CD14-positive monocyte (primary cell): ENCODE data around the gene ABHD12. TPM values are rescaled to one million over a fixed set of nuclear protein-coding genes. Genes with fewer than 3 reads are reported as not detected.
A peak's percentile ranks its signal among the peaks of the same experiment; 100 is the strongest.

Experiments used
- DNase-seq, 3 donors: peaks; one replicate each; pipeline ENCODE4 v3.0.0-alpha.2; 2011 to 2022
- H2AFZ ChIP-seq: 2 replicates; pipeline ENCODE4 v1.6.0; 2012; ENCODE audit warnings: mild to moderate bottlenecking, low read depth, low read length, inconsistent platforms; ENCODE audit not compliant: insufficient read depth, poor library complexity, severe bottlenecking
- H3K27ac ChIP-seq, 2 donors: 1 replicate in 1 of 2; 2 replicates in 1 of 2; pipeline ENCODE4 v1.5.1; 2012 to 2013; ENCODE audit warnings: low read length in 2 of 2, control low read depth in 1 of 2, inconsistent platforms in 1 of 2, low read depth in 1 of 2, mild to moderate bottlenecking in 1 of 2
- H3K27me3 ChIP-seq, 2 donors: one replicate each; pipeline versions ENCODE4 v1.6.0 to v1.6.1; 2011 to 2013; ENCODE audit warnings: low read length in 2 of 2; ENCODE audit not compliant: control insufficient read depth in 2 of 2, insufficient read depth in 2 of 2
- H3K36me3 ChIP-seq, 2 donors: replicated peaks in 1 of 2; 1 replicate in 1 of 2; 2 replicates in 1 of 2; pipeline versions ENCODE4 v1.5.1 to v1.6.1; 2012 to 2013; ENCODE audit warnings: low read length in 2 of 2, control low read depth in 1 of 2, inconsistent platforms in 1 of 2, mild to moderate bottlenecking in 1 of 2; ENCODE audit not compliant: insufficient read depth in 2 of 2, control insufficient read depth in 1 of 2
- H3K4me1 ChIP-seq, 2 donors: 1 replicate in 1 of 2; 2 replicates in 1 of 2; pipeline versions ENCODE4 v1.5.1 to v1.6.1; 2012 to 2013; ENCODE audit warnings: low read length in 2 of 2, control low read depth in 1 of 2, inconsistent platforms in 1 of 2, mild to moderate bottlenecking in 1 of 2, moderate library complexity in 1 of 2; ENCODE audit not compliant: insufficient read depth in 2 of 2, control insufficient read depth in 1 of 2
- H3K4me2 ChIP-seq: replicated peaks from 2 replicates; pipeline ENCODE3; 2012; ENCODE audit warnings: low read length, moderate library complexity, mild to moderate bottlenecking; ENCODE audit not compliant: poor library complexity, severe bottlenecking; ENCODE audit errors: extremely low read depth
- H3K4me3 ChIP-seq, 3 experiments: fragments of 200-600 bp in 1 of 3; sonication (generic) in 1 of 3; replicated peaks in 1 of 3; 1 replicate in 2 of 3; 2 replicates in 1 of 3; pipeline ENCODE4 v1.5.1; 2011 to 2013; ENCODE audit warnings: low read length in 3 of 3, mild to moderate bottlenecking in 3 of 3, control low read depth in 2 of 3, low read depth in 2 of 3, inconsistent platforms in 1 of 3, moderate library complexity in 1 of 3
- H3K79me2 ChIP-seq: 2 replicates; pipeline ENCODE4 v1.6.0; 2012; ENCODE audit warnings: mild to moderate bottlenecking, control low read depth, inconsistent platforms, low read length, moderate library complexity; ENCODE audit not compliant: insufficient read depth
- H3K9ac ChIP-seq: 2 replicates; pipeline ENCODE4 v1.6.0; 2017; ENCODE audit warnings: low read length, mild to moderate bottlenecking; ENCODE audit not compliant: insufficient read depth, poor library complexity, severe bottlenecking
- H3K9me3 ChIP-seq, 2 donors: replicated peaks in 1 of 2; 1 replicate in 1 of 2; 2 replicates in 1 of 2; pipeline versions ENCODE4 v1.5.1 to v1.6.1; 2012 to 2013; ENCODE audit warnings: low read length in 2 of 2, control low read depth in 1 of 2; ENCODE audit not compliant: control insufficient read depth in 1 of 2, insufficient read depth in 1 of 2
- H4K20me1 ChIP-seq: 2 replicates; pipeline ENCODE4 v1.6.0; 2012; ENCODE audit warnings: mild to moderate bottlenecking, low read length, control low read depth, moderate library complexity; ENCODE audit not compliant: insufficient read depth
- H3K27ac Mint-ChIP-seq, 7 donors: one replicate each; pipeline ENCODE4 v1.8.0; 2020; ENCODE audit warnings: mild to moderate bottlenecking in 7 of 7, mixed read lengths in 7 of 7, moderate library complexity in 6 of 7, inconsistent platforms in 2 of 7
- H3K27me3 Mint-ChIP-seq, 3 donors: one replicate each; pipeline ENCODE4 v1.8.0; 2021 to 2022; ENCODE audit warnings: low read depth in 3 of 3, mild to moderate bottlenecking in 3 of 3, mixed read lengths in 3 of 3, moderate library complexity in 3 of 3, inconsistent platforms in 1 of 3
- H3K36me3 Mint-ChIP-seq, 2 donors: one replicate each; pipeline ENCODE4 v1.8.0; 2020; ENCODE audit warnings: mixed read lengths in 2 of 2, inconsistent platforms in 1 of 2, mild to moderate bottlenecking in 1 of 2
- H3K4me1 Mint-ChIP-seq: one replicate; pipeline ENCODE4 v1.8.0; 2020; ENCODE audit warnings: mild to moderate bottlenecking, mixed read lengths
- H3K4me3 Mint-ChIP-seq, 2 donors: one replicate each; pipeline ENCODE4 v1.8.0; 2020; ENCODE audit warnings: mild to moderate bottlenecking in 2 of 2, mixed read lengths in 2 of 2, moderate library complexity in 1 of 2
- H3K9me3 Mint-ChIP-seq, 7 donors: one replicate each; pipeline ENCODE4 v1.8.0; 2020 to 2022; ENCODE audit warnings: mixed read lengths in 7 of 7, mild to moderate bottlenecking in 6 of 7, moderate library complexity in 6 of 7, inconsistent platforms in 2 of 7
- CTCF ChIP-seq: fragments of 200-600 bp; IDR thresholded peaks from one replicate; pipeline ENCODE4 v1.8.0; 2022; ENCODE audit warnings: antibody characterized with exemption, mild to moderate bottlenecking
- WGBS: methylation state at CpG from one replicate; pipeline ENCODE4 v1.1.5; 2013; ENCODE audit warnings: missing lambda C conversion rate; ENCODE audit not compliant: insufficient coverage; 5-methylcytosine and 5-hydroxymethylcytosine counted together
- intact Hi-C, 2 donors: fragments of 100-400 bp; cut with micrococcal nuclease; formaldehyde crosslinking; loops; one replicate each; pipeline versions ENCODE4 v1.15.0 to v1.15.1; 2023
- polyA plus RNA-seq, 3 donors: library from polyadenylated mRNA; depleted of rRNA in 1 of 3; unstranded in 2 of 3; stranded (reverse) in 1 of 3; fragments of 300-500 nt in 2 of 3; fragments of >200 nt in 1 of 3; fragmentation: Illumina TruSeq in 2 of 3; gene quantifications; 1 replicate in 2 of 3; 2 replicates in 1 of 3; pipeline ENCODE4 v1.2.3, GENCODE V29; 2012 to 2021

ABHD12 gene
- polyA plus RNA-seq, 3 donors, result 20.3 to 34.5 (median 32.1) TPM

- Histone ChIP-seq H3K4me3 (no peak overlapping the region), H3K4me2 (no peak overlapping the region), H3K9ac (no peak overlapping the region), H3K4me1 (no peaks in the 10 kb centered on the region), H3K27me3 (no peaks in the 10 kb centered on the region), H3K36me3 (peaks cover 43 to 74% of the 10 kb centered on the region in 2 donors), H3K9me3 (no peaks in the 10 kb centered on the region), H2AFZ (no peak overlapping the region), H4K20me1 (no peaks in the 10 kb centered on the region), H3K27ac (peak overlapping the region in 1 of 2 donors; percentile 1), H3K79me2 (no peaks in the 10 kb centered on the region)
- no peak for DNase-seq
- H3K36me3 Mint-ChIP-seq, result peaks cover 40 to 76% of the 10 kb centered on the region in 2 donors
- H3K9me3 Mint-ChIP-seq, result no peaks in the 10 kb centered on the region
- H3K27ac Mint-ChIP-seq, result peak overlapping the region in 2 of 7 donors; percentile 17 to 18
- TF ChIP-seq CTCF, result no peak
- intact Hi-C loops, result loop anchor here in 1 of 2 donors (10.0 kb wide), 1 partner anchor 92 kb away; the partner anchor contains the start of gene ABHD12
- H3K27me3 Mint-ChIP-seq, result no peaks in the 10 kb centered on the region
- H3K4me3 Mint-ChIP-seq, result no peak overlapping the region
- no peaks in the 10 kb centered on the region for H3K4me1 Mint-ChIP-seq
- 93% methylated on average over 5 of the region's 6 CpGs for WGBS
Observed at GRCh38 chr20:25302596-25302995, 88.0 kb downstream of the ABHD12 start.

GRCh38 chr20:25301357-25301920, 89.2 kb downstream of the ABHD12 start:
- H3K27ac Mint-ChIP-seq, result peak overlapping the region in 4 of 7 donors; percentile 21 to 40 (median 28)
- intact Hi-C loops, result loop anchor here in 1 of 2 donors (10.0 kb wide), 1 partner anchor 93 kb away; the partner anchor contains the start of gene ABHD12

More at GRCh38 chr20:25301357-25301920, 89.2 kb downstream of the ABHD12 start:
- TF ChIP-seq CTCF, result no peak
- peaks cover 39 to 78% of the 10 kb centered on the region in 2 donors for H3K36me3 Mint-ChIP-seq
- Histone ChIP-seq H4K20me1 (no peaks in the 10 kb centered on the region), H3K27me3 (no peaks in the 10 kb centered on the region), H3K27ac (peak overlapping the region in 1 of 2 donors; percentile 3), H2AFZ (no peak overlapping the region), H3K4me2 (no peak overlapping the region), H3K4me3 (no peak overlapping the region), H3K79me2 (no peaks in the 10 kb centered on the region), H3K9ac (no peak overlapping the region), H3K4me1 (no peaks in the 10 kb centered on the region), H3K9me3 (no peaks in the 10 kb centered on the region), H3K36me3 (peaks cover 50 to 74% of the 10 kb centered on the region in 2 donors)
- no peak overlapping the region for H3K4me3 Mint-ChIP-seq
- 94% methylated on average over 8 of the region's 9 CpGs for WGBS
- H3K4me1 Mint-ChIP-seq, result no peaks in the 10 kb centered on the region
- H3K9me3 Mint-ChIP-seq, result no peaks in the 10 kb centered on the region
- no peak for DNase-seq
- H3K27me3 Mint-ChIP-seq, result no peaks in the 10 kb centered on the region
